ENCODE data around the gene SLC35F3.
"Not testable (repeated sequence)": the region's sequence is repeated elsewhere in the genome, so short reads cannot be mapped to it uniquely, and the experiment has no call there.

Gene SLC35F3

GRCh38 chr1:234106032-234106431, 201.6 kb downstream of the SLC35F3 start:
- DNase-seq (ENCODE audit: low read depth, low spot score), result no peak

GRCh38 chr1:234107416-234108021, 203.0 kb downstream of the SLC35F3 start:
- no peak for DNase-seq (ENCODE audit: low read depth, low spot score)

GRCh38 chr1:234108921-234109320, 204.4 kb downstream of the SLC35F3 start:
- DNase-seq (ENCODE audit: low read depth, low spot score), result no peak

GRCh38 chr1:234109840-234110239, 205.4 kb downstream of the SLC35F3 start:
- no peak for DNase-seq (ENCODE audit: low read depth, low spot score)

- DNase-seq (ENCODE audit: low read depth, low spot score), result no peak
Observed at GRCh38 chr1:234111458-234112142, 207.1 kb downstream of the SLC35F3 start.

GRCh38 chr1:234114648-234115307, 210.3 kb downstream of the SLC35F3 start:
- DNase-seq (ENCODE audit: low read depth, low spot score), result no peak

- DNase-seq (ENCODE audit: low read depth, low spot score), result no peak
Observed at GRCh38 chr1:234118911-234119310, 214.4 kb downstream of the SLC35F3 start.

GRCh38 chr1:234119431-234119830, 215.0 kb downstream of the SLC35F3 start:
- DNase-seq (ENCODE audit: low read depth, low spot score), result no peak

GRCh38 chr1:234120327-234120944, 216.0 kb downstream of the SLC35F3 start:
- DNase-seq (ENCODE audit: low read depth, low spot score), result no peak

- DNase-seq (ENCODE audit: low read depth, low spot score), result not testable (repeated sequence)
Observed at GRCh38 chr1:234121659-234122058, 217.2 kb downstream of the SLC35F3 start.

GRCh38 chr1:234122571-234122970, 218.1 kb downstream of the SLC35F3 start:
- DNase-seq (ENCODE audit: low read depth, low spot score), result not testable (repeated sequence)

GRCh38 chr1:234123867-234124266, 219.4 kb downstream of the SLC35F3 start:
- DNase-seq (ENCODE audit: low read depth, low spot score), result no peak

GRCh38 chr1:234125283-234125682, 220.8 kb downstream of the SLC35F3 start:
- DNase-seq (ENCODE audit: low read depth, low spot score), result no peak

GRCh38 chr1:234125714-234126113, 221.2 kb downstream of the SLC35F3 start:
- DNase-seq (ENCODE audit: low read depth, low spot score), result no peak

- no peak for DNase-seq (ENCODE audit: low read depth, low spot score)
Observed at GRCh38 chr1:234127026-234127671, 222.7 kb downstream of the SLC35F3 start.

GRCh38 chr1:234132795-234133194, 228.3 kb downstream of the SLC35F3 start:
- DNase-seq (ENCODE audit: low read depth, low spot score), result no peak

GRCh38 chr1:234134878-234135277, 230.4 kb downstream of the SLC35F3 start:
- no peak for DNase-seq (ENCODE audit: low read depth, low spot score)

GRCh38 chr1:234135501-234135900, 231.0 kb downstream of the SLC35F3 start:
- no peak for DNase-seq (ENCODE audit: low read depth, low spot score)

- no peak for DNase-seq (ENCODE audit: low read depth, low spot score)
Observed at GRCh38 chr1:234136073-234136472, 231.6 kb downstream of the SLC35F3 start.

GRCh38 chr1:234139966-234140365, 235.5 kb downstream of the SLC35F3 start:
- no peak for DNase-seq (ENCODE audit: low read depth, low spot score)

GRCh38 chr1:234140388-234140787, 235.9 kb downstream of the SLC35F3 start:
- DNase-seq (ENCODE audit: low read depth, low spot score), result no peak

- DNase-seq (ENCODE audit: low read depth, low spot score), result no peak
Observed at GRCh38 chr1:234141006-234141405, 236.5 kb downstream of the SLC35F3 start.

Measured in brain pericyte (primary cell).